ENCODE data around the gene SLC22A6. TPM values are rescaled to one million over a fixed set of nuclear protein-coding genes. Genes with fewer than 3 reads are reported as not detected.

Gene SLC22A6
- polyA plus RNA-seq, 3 donors, result not detected

GRCh38 chr11:62999156-62999555 is 14.4 kb upstream of the SLC22A6 start:
- WGBS, 3 donors, result 89 to 92% (median 91%) methylated on average over 5 of the region's 5 CpGs
- no peak overlapping the region for H3K27ac ChIP-seq (ENCODE audit: low read depth, low read length)

GRCh38 chr11:62996271-62996670 is 11.5 kb upstream of the SLC22A6 start:
- 30 to 54% (median 47%) methylated on average over 1 of the region's 1 CpG for WGBS, 3 donors
- H3K27ac ChIP-seq (ENCODE audit: low read depth, low read length), result no peak overlapping the region

GRCh38 chr11:62994775-62995174 is 10.0 kb upstream of the SLC22A6 start:
- WGBS, 3 donors, result 70 to 80% (median 75%) methylated on average over 4 of the region's 4 CpGs
- no peak overlapping the region for H3K27ac ChIP-seq (ENCODE audit: low read depth, low read length)

- WGBS, 3 donors, result 61 to 81% (median 71%) methylated on average over 5 of the region's 5 CpGs
- no peak overlapping the region for H3K27ac ChIP-seq (ENCODE audit: low read depth, low read length)
Measured at GRCh38 chr11:62988276-62988675, 3.5 kb upstream of the SLC22A6 start.

GRCh38 chr11:62985041-62985750 is 429 bp upstream of the SLC22A6 start:
- 81 to 83% (median 82%) methylated on average over 3 of the region's 3 CpGs for WGBS, 3 donors

GRCh38 chr11:62983536-62984199 is 1.1 kb downstream of the SLC22A6 start:
- 82 to 91% (median 90%) methylated on average over 13 of the region's 13 CpGs for WGBS, 3 donors
- no peak overlapping the region for H3K27ac ChIP-seq (ENCODE audit: low read depth, low read length)

More at GRCh38 chr11:62985041-62985750, 429 bp upstream of the SLC22A6 start:
- no peak overlapping the region for H3K27ac ChIP-seq (ENCODE audit: low read depth, low read length)

GRCh38 chr11:62981743-62982142 is 3.0 kb downstream of the SLC22A6 start:
- no peak overlapping the region for H3K27ac ChIP-seq (ENCODE audit: low read depth, low read length)
- 89 to 91% (median 90%) methylated on average over 7 of the region's 7 CpGs for WGBS, 3 donors

- 35 to 42% (median 37%) methylated on average over 1 of the region's 1 CpG for WGBS, 3 donors
Measured at GRCh38 chr11:62980133-62980760, 4.5 kb downstream of the SLC22A6 start.

GRCh38 chr11:62976109-62976508 is 8.7 kb downstream of the SLC22A6 start:
- 83 to 90% (median 84%) methylated on average over 5 of the region's 5 CpGs for WGBS, 3 donors
- H3K27ac ChIP-seq (ENCODE audit: low read depth, low read length), result no peak overlapping the region

More at GRCh38 chr11:62980133-62980760, 4.5 kb downstream of the SLC22A6 start:
- no peak overlapping the region for H3K27ac ChIP-seq (ENCODE audit: low read depth, low read length)

GRCh38 chr11:62974848-62975522 is 9.8 kb downstream of the SLC22A6 start:
- WGBS, 3 donors, result 17 to 22% (median 18%) methylated on average over 9 of the region's 9 CpGs
- H3K27ac ChIP-seq (ENCODE audit: low read depth, low read length), result no peak overlapping the region

- no peak overlapping the region for H3K27ac ChIP-seq (ENCODE audit: low read depth, low read length)
- WGBS, 3 donors, result 57 to 75% (median 68%) methylated on average over 2 of the region's 2 CpGs
Measured at GRCh38 chr11:62965574-62965973, 19.2 kb downstream of the SLC22A6 start.

GRCh38 chr11:62962391-62962790 is 22.4 kb downstream of the SLC22A6 start:
- WGBS, 3 donors, result 65 to 88% (median 80%) methylated on average over 3 of the region's 3 CpGs
- H3K27ac ChIP-seq (ENCODE audit: low read depth, low read length), result no peak overlapping the region

GRCh38 chr11:62961017-62961570 is 23.7 kb downstream of the SLC22A6 start:
- WGBS, 3 donors, result 61 to 85% (median 76%) methylated on average over 4 of the region's 4 CpGs
- no peak overlapping the region for H3K27ac ChIP-seq (ENCODE audit: low read depth, low read length)

GRCh38 chr11:62959422-62959980 is 25.3 kb downstream of the SLC22A6 start:
- no peak overlapping the region for H3K27ac ChIP-seq (ENCODE audit: low read depth, low read length)
- WGBS, 3 donors, result 83 to 100% (median 100%) methylated on average over 1 of the region's 1 CpG

- H3K27ac ChIP-seq (ENCODE audit: low read depth, low read length), result no peak overlapping the region
- WGBS, 3 donors, result 21 to 57% (median 30%) methylated on average over 11 of the region's 11 CpGs
Measured at GRCh38 chr11:62958547-62959421, 26.0 kb downstream of the SLC22A6 start.

- H3K27ac ChIP-seq (ENCODE audit: low read depth, low read length), result no peak overlapping the region
- 92 to 94% (median 94%) methylated on average over 2 of the region's 2 CpGs for WGBS, 3 donors
Measured at GRCh38 chr11:62957147-62957546, 27.6 kb downstream of the SLC22A6 start.

GRCh38 chr11:62954478-62954877 is 30.3 kb downstream of the SLC22A6 start:
- no peak overlapping the region for H3K27ac ChIP-seq (ENCODE audit: low read depth, low read length)
- WGBS, 3 donors, result 73 to 77% (median 75%) methylated on average over 5 of the region's 5 CpGs
